Measurements from ENCODE around the gene CNTNAP5.

CNTNAP5 gene

GRCh38 chr2:124816007-124816406 is 790.9 kb downstream of the CNTNAP5 start:
- no peaks in the 10 kb centered on the region for H3K9me2 ChIP-seq (replicated peaks; ENCODE audit: low read depth, low read length)
- H3K27me3 ChIP-seq (ENCODE audit: insufficient read depth, low read length, poor library complexity, severe bottlenecking), result no peaks in the 10 kb centered on the region
- H3K4me3 ChIP-seq (ENCODE audit: low read length, poor library complexity, severe bottlenecking), result no peak overlapping the region
- H4K20me1 ChIP-seq (ENCODE audit: insufficient read depth, low read length, poor library complexity, severe bottlenecking), result no peaks in the 10 kb centered on the region
- no peak overlapping the region for H2AFZ ChIP-seq (ENCODE audit: low read length)
- H3K9me3 ChIP-seq (ENCODE audit: insufficient read depth, low read depth, low read length), result no peaks in the 10 kb centered on the region; the same call in 1 of the 2 replicates
- no peaks in the 10 kb centered on the region for H3K36me3 ChIP-seq (ENCODE audit: insufficient read depth, low read length)
- no peak overlapping the region for H3K9ac ChIP-seq (ENCODE audit: low read depth, low read length, poor library complexity, severe bottlenecking)
- H3K79me2 ChIP-seq (ENCODE audit: insufficient read depth, low read length), result no peaks in the 10 kb centered on the region
- no peak overlapping the region for H3K4me2 ChIP-seq (ENCODE audit: low read depth, low read length, poor library complexity, severe bottlenecking)
- no peak for TF ChIP-seq CTCF (conservative IDR thresholded peaks at IDR 0.05; ENCODE audit: low read length)
- no peak for TF ChIP-seq EZH2phosphoT487 (IDR thresholded peaks at IDR 0.05; ENCODE audit: borderline replicate concordance)
- H3F3A ChIP-seq (ENCODE audit: low read depth), result no peaks in the 10 kb centered on the region
- H3K4me1 ChIP-seq (ENCODE audit: insufficient read depth, low read length, poor library complexity, severe bottlenecking), result no peaks in the 10 kb centered on the region

GRCh38 chr2:124822516-124822915 is 797.4 kb downstream of the CNTNAP5 start:
- no peaks in the 10 kb centered on the region for H3K27me3 ChIP-seq (ENCODE audit: insufficient read depth, low read length, poor library complexity, severe bottlenecking)
- H3K9ac ChIP-seq (ENCODE audit: low read depth, low read length, poor library complexity, severe bottlenecking), result no peak overlapping the region
- no peaks in the 10 kb centered on the region; the same call in 1 of the 2 replicates for H3K9me3 ChIP-seq (ENCODE audit: insufficient read depth, low read depth, low read length)
- no peak overlapping the region for H3K4me3 ChIP-seq (ENCODE audit: low read length, poor library complexity, severe bottlenecking)
- H3K79me2 ChIP-seq (ENCODE audit: insufficient read depth, low read length), result no peaks in the 10 kb centered on the region
- no peaks in the 10 kb centered on the region for H3K4me1 ChIP-seq (ENCODE audit: insufficient read depth, low read length, poor library complexity, severe bottlenecking)
- no peaks in the 10 kb centered on the region for H3F3A ChIP-seq (ENCODE audit: low read depth)
- no peak overlapping the region for H3K4me2 ChIP-seq (ENCODE audit: low read depth, low read length, poor library complexity, severe bottlenecking)
- H2AFZ ChIP-seq (ENCODE audit: low read length), result no peak overlapping the region
- no peaks in the 10 kb centered on the region for H3K9me2 ChIP-seq (replicated peaks; ENCODE audit: low read depth, low read length)
- TF ChIP-seq CTCF (conservative IDR thresholded peaks at IDR 0.05; ENCODE audit: low read length) (no peak), EZH2phosphoT487 (IDR thresholded peaks at IDR 0.05; ENCODE audit: borderline replicate concordance) (no peak)
- H4K20me1 ChIP-seq (ENCODE audit: insufficient read depth, low read length, poor library complexity, severe bottlenecking), result no peaks in the 10 kb centered on the region
- no peaks in the 10 kb centered on the region for H3K36me3 ChIP-seq (ENCODE audit: insufficient read depth, low read length)

GRCh38 chr2:124824441-124824840 is 799.4 kb downstream of the CNTNAP5 start:
- Histone ChIP-seq H3F3A (ENCODE audit: low read depth) (no peaks in the 10 kb centered on the region), H4K20me1 (ENCODE audit: insufficient read depth, low read length, poor library complexity, severe bottlenecking) (no peaks in the 10 kb centered on the region), H3K9me2 (replicated peaks; ENCODE audit: low read depth, low read length) (no peaks in the 10 kb centered on the region), H3K36me3 (ENCODE audit: insufficient read depth, low read length) (no peaks in the 10 kb centered on the region), H3K4me1 (ENCODE audit: insufficient read depth, low read length, poor library complexity, severe bottlenecking) (no peaks in the 10 kb centered on the region), H3K4me2 (ENCODE audit: low read depth, low read length, poor library complexity, severe bottlenecking) (no peak overlapping the region), H3K27me3 (ENCODE audit: insufficient read depth, low read length, poor library complexity, severe bottlenecking) (no peaks in the 10 kb centered on the region), H2AFZ (ENCODE audit: low read length) (no peak overlapping the region), H3K9ac (ENCODE audit: low read depth, low read length, poor library complexity, severe bottlenecking) (no peak overlapping the region), H3K79me2 (ENCODE audit: insufficient read depth, low read length) (no peaks in the 10 kb centered on the region), H3K9me3 (ENCODE audit: insufficient read depth, low read depth, low read length) (no peaks in the 10 kb centered on the region), H3K4me3 (ENCODE audit: low read length, poor library complexity, severe bottlenecking) (no peak overlapping the region)
- TF ChIP-seq EZH2phosphoT487 (IDR thresholded peaks at IDR 0.05; ENCODE audit: borderline replicate concordance), result no peak
- TF ChIP-seq CTCF (conservative IDR thresholded peaks at IDR 0.05; ENCODE audit: low read length), result no peak
